Embryonic facial prominence (tissue), 1 donor: ENCODE measurements around the gene GLRA2.

Source experiments
- DNase-seq: peaks from one replicate; pipeline ENCODE4 v3.0.0-alpha.2; 2016; ENCODE audit errors: extremely low spot score

The GLRA2 gene

GRCh38 chrX:14700982-14701381 lies 171.6 kb downstream of the GLRA2 start:
- no peak for DNase-seq

GRCh38 chrX:14702145-14702544 lies 172.8 kb downstream of the GLRA2 start:
- DNase-seq = no peak

- DNase-seq = no peak
Measured at GRCh38 chrX:14712096-14712495, 182.8 kb downstream of the GLRA2 start.

DNA sequence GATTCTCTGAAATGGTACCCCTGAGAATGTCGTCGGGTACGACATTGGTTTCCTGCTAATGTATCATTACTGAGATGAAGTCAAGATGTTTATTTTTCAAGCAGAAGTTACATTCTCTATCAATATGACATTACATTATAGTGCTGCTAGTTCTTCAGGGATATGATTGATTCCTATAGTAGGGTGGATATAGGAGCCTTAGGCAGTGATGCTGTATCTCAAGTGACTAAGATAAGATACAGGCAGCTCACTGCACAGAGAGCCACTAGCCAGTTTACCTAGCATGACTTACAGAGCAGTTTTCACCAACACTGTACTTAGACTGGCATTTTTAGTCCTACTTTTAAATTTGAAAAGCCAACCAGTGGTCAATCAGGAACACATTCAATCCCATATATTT lies 188.6 kb downstream of the GLRA2 start:
- no peak for DNase-seq

GRCh38 chrX:14718403-14718802 lies 189.1 kb downstream of the GLRA2 start:
- no peak for DNase-seq

DNA sequence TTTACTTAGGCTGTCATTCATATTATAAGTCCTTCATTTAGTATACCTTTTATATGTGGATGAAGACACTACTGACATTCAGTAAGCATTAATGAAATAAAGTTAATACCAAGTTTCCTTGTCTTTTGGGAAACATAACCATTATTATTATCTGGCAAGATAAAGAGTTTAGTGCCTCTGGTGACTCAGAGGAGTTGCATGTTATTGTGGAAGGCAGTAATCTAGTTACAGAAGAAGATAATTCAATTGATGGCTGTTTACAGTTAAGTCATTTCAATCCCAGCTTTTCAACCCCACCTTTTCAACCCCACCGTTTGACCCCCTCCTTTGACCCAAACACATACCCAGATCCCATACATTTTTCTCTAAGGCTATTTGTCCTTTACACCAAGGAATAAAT lies 199.7 kb downstream of the GLRA2 start:
- DNase-seq = no peak

GRCh38 chrX:14738643-14739042 lies 209.3 kb downstream of the GLRA2 start:
- no peak for DNase-seq

DNA sequence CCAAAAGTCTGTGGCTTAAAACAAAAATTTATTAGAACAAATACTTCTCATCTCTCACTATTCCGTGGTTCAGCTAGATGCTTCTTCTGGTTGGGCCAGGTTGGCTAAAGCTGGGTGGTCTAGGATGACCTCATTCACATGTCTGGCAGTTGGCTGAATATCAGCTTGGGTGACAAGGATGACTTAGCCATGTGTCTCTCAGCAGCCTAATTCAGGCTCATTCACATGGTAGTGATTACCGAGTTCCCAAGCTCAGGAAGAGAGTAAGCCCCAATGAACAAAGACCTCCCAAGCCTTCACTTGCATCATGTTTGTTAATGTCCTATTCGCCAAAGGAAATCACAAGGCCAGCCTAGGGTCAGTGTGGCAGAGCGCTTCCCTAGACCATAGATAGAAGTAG lies 224.1 kb downstream of the GLRA2 start:
- no peak for DNase-seq

DNA sequence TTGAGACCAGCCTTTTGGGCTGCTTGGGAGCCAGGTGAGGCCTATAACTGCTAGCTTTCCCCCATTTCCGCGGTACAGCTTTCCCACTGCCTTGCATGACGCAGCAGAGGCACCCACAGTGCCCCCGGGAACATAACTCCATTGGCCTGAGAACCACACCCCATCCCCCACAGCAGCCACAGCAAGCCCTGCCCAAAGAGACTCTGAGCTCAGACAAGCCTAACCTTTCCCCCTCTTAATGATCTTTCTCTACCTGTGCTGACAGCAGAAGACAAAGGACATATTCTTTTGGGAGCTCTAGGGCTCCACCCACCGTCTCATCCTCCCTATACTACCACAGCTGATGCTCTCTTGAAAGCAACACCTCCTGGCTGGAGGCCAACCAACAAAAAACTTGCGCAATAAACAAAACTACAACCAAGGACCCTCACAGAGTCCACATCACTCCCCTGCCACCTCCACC lies 228.7 kb downstream of the GLRA2 start:
- DNase-seq = no peak

- no peak for DNase-seq
Measured at GRCh38 chrX:14775416-14775815, 246.1 kb downstream of the GLRA2 start.

DNA sequence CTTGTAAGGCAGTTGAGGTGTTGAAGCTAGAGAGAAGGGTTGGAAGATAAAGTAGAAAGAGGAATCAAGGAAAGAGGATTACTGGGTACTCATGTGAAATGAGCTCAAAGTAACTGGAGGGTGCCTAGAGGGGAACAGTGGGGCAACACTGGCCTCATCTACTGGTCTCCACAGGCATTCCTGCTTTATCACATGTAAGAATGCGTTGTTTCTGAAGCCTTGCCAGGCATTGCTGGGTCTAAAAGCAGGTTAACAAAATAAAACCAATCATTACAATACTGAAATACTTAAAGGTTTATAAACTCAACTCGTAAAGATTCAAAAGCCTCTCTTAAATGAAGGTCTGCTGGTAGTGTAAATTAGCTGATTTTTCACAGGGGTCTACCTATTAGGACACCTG lies 247.6 kb downstream of the GLRA2 start:
- no peak for DNase-seq

DNA sequence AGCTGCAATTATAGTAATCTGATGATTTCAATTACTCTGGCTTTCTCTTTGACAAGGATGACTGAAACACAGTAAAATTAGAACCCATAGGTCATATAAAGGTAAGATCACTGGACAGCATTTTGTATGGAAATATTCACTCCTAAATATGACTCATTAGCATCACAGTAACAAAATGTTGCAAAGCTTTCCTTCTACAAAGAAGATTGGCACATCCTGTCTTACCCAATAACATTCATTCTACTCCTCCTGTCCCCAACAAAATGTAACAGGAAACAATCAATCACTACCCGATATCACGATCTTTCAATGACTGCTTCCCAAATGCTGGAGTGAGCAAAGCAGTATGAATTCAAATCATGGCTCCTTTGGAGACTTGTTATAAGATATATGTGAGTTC lies 248.2 kb downstream of the GLRA2 start:
- DNase-seq = no peak

DNA sequence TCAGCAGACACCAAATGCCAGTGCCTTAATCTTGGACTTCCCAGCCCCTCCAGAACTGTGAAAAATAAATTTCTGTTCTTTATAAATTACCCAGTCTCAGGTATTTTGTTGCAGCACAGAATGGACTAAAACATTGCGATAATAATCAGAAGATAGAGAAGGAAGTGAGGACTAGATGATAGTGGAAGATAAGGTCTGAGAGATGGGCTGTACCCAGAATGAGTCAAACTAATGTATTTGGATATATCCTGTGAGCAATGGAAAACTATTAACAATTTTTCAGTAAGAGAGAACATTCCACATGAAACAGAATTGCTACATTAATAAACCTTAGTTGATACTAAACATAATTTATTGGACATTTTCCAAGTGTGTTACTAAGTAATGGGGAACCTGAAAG lies 250.2 kb downstream of the GLRA2 start:
- DNase-seq = no peak
